Keratinocyte (primary cell): ENCODE data around the gene MN1.

Experiments
- CTCF ChIP-seq, 3 experiments: IDR thresholded peaks in 1 of 3; conservative IDR thresholded peaks in 1 of 3; optimal IDR thresholded peaks in 1 of 3; 2 replicates in 2 of 3; 3 replicates in 1 of 3; pipeline versions ENCODE3 to v1.5.1; 2011; ENCODE audit warnings: low read length in 3 of 3, mild to moderate bottlenecking in 3 of 3, moderate library complexity in 2 of 3, control low read depth in 1 of 3, inconsistent platforms in 1 of 3; ENCODE audit not compliant: insufficient read depth in 2 of 3; ENCODE audit errors: extremely low read depth in 1 of 3
- EZH2 ChIP-seq: IDR thresholded peaks from one replicate; pipeline ENCODE4 v1.6.1; 2012; ENCODE audit warnings: inconsistent platforms, mild to moderate bottlenecking, low read length, moderate library complexity

- TF ChIP-seq CTCF (optimal IDR thresholded peaks at IDR 0.05 in 1 of 3, IDR thresholded peaks at IDR 0.05 in 1 of 3, conservative IDR thresholded peaks at IDR 0.05 in 1 of 3; ENCODE audit: extremely low read depth in 1 of 3, insufficient read depth in 2 of 3, low read length in 3 of 3), result no peak
- no peak for TF ChIP-seq EZH2
These were observed 17.5 kb downstream of the MN1 start for GRCh38 chr22:27784120-27784475.
